SU-DHL-6 (cell line): Measurements from ENCODE around the gene PLEKHJ1.

ENCODE experiments used
- H2AFZ ChIP-seq: fragments of 200-600 bp; sonication (generic); 2 replicates; pipeline ENCODE4 v1.6.1; 2014; ENCODE audit warnings: low read depth, mild to moderate bottlenecking, moderate library complexity, mixed read lengths, antibody characterized with exemption, low read length; ENCODE audit not compliant: severe bottlenecking
- H3F3A ChIP-seq: fragments of 200-600 bp; shearing (Covaris generic); 2 replicates; pipeline ENCODE4 v1.6.0; 2016; ENCODE audit warnings: antibody characterized with exemption, mild to moderate bottlenecking; ENCODE audit not compliant: insufficient read depth
- H3K27ac ChIP-seq: fragments of 200-600 bp; sonication (generic); 2 replicates; pipeline ENCODE4 v1.5.1; 2016; ENCODE audit warnings: low read depth, mild to moderate bottlenecking, low read length, moderate library complexity, mixed read lengths
- H3K27me3 ChIP-seq: fragments of 200-600 bp; sonication (generic), shearing (Covaris generic); 2 replicates; pipeline ENCODE4 v1.6.0; 2014; ENCODE audit warnings: mild to moderate bottlenecking, low read length
- H3K36me3 ChIP-seq: fragments of 200-600 bp; sonication (generic); 2 replicates; pipeline ENCODE4 v1.6.1; 2014; ENCODE audit warnings: mild to moderate bottlenecking, low read length, mixed read lengths
- H3K4me2 ChIP-seq: fragments of 300-600, 200-600 bp; shearing (Covaris generic), sonication (generic); 2 replicates; pipeline ENCODE4 v1.6.0; 2014; ENCODE audit warnings: low read length, low read depth, mild to moderate bottlenecking; ENCODE audit not compliant: poor library complexity, severe bottlenecking
- H3K4me3 ChIP-seq: fragments of 200-600 bp; sonication (generic); 2 replicates; pipeline ENCODE4 v1.5.1; 2014; ENCODE audit warnings: antibody characterized with exemption, low read length, mild to moderate bottlenecking, mixed read lengths; ENCODE audit not compliant: insufficient read depth, poor library complexity, severe bottlenecking
- H3K79me2 ChIP-seq: fragments of 200-600 bp; sonication (generic); 2 replicates; pipeline ENCODE4 v1.6.1; 2014; ENCODE audit warnings: mild to moderate bottlenecking, low read length, moderate library complexity; ENCODE audit not compliant: insufficient read depth
- H3K9ac ChIP-seq: fragments of 200-600 bp; sonication (generic); 2 replicates; pipeline ENCODE4 v1.7.0; 2014; ENCODE audit warnings: mild to moderate bottlenecking, low read length
- H3K9me2 ChIP-seq: fragments of 200-600 bp; sonication (generic); replicated peaks from 2 replicates; pipeline ENCODE4 v1.6.1; 2014; ENCODE audit warnings: low read length; ENCODE audit not compliant: insufficient read depth
- H3K9me3 ChIP-seq: fragments of 200-600 bp; sonication (generic); 2 replicates; pipeline ENCODE4 v1.6.1; 2014; ENCODE audit warnings: low read length, mixed read lengths; ENCODE audit not compliant: insufficient read depth
- H4K20me1 ChIP-seq: fragments of 200-600 bp; sonication (generic); 2 replicates; pipeline ENCODE4 v1.6.1; 2014; ENCODE audit warnings: low read depth, mild to moderate bottlenecking, antibody characterized with exemption, low read length, moderate library complexity, mixed read lengths
- CTCF ChIP-seq: fragments of 200-600 bp; sonication (generic); IDR thresholded peaks from one replicate; pipeline ENCODE4 v1.5.1; 2017; ENCODE audit warnings: antibody characterized with exemption, mild to moderate bottlenecking, low read length, moderate library complexity; ENCODE audit not compliant: insufficient read depth, poor library complexity, severe bottlenecking
- EZH2phosphoT487 ChIP-seq: fragments of 200-600 bp; sonication (generic), shearing (Covaris generic); conservative IDR thresholded peaks from 2 replicates; pipeline ENCODE4 v1.6.1; 2018; ENCODE audit warnings: mild to moderate bottlenecking, antibody characterized with exemption, low read length, moderate library complexity, mixed read lengths

The PLEKHJ1 gene

GRCh38 chr19:2237051-2237868 lies 1.1 kb upstream of the PLEKHJ1 start:
- Histone ChIP-seq H2AFZ (peak overlapping the region; percentile 22), H3K9me2 (no peaks in the 10 kb centered on the region), H4K20me1 (peaks cover 8% of the 10 kb centered on the region; the same call in 1 of the 2 replicates), H3K27me3 (no peaks in the 10 kb centered on the region), H3K4me2 (peak overlapping the region; percentile 97), H3K27ac (peak overlapping the region; percentile 81), H3K79me2 (peaks cover 79% of the 10 kb centered on the region), H3K9me3 (no peaks in the 10 kb centered on the region), H3K4me3 (peak overlapping the region; percentile 90), H3F3A (peaks cover 17% of the 10 kb centered on the region; the same call in 1 of the 2 replicates), H3K9ac (peak overlapping the region; percentile 95), H3K36me3 (no peaks in the 10 kb centered on the region)
- TF ChIP-seq EZH2phosphoT487, result no peak

GRCh38 chr19:2236064-2236313 lies 140 bp downstream of the PLEKHJ1 start:
- no peaks in the 10 kb centered on the region for H3K9me3 ChIP-seq
- H3F3A ChIP-seq, result peaks cover 17% of the 10 kb centered on the region; the same call in 1 of the 2 replicates
- H3K4me3 ChIP-seq, result peak overlapping the region; percentile 90
- no peak overlapping the region for H2AFZ ChIP-seq
- H3K36me3 ChIP-seq, result no peaks in the 10 kb centered on the region
- H3K9ac ChIP-seq, result peak overlapping the region; percentile 95
- H3K27me3 ChIP-seq, result no peaks in the 10 kb centered on the region
- TF ChIP-seq CTCF (no peak), EZH2phosphoT487 (no peak)
- H3K9me2 ChIP-seq, result no peaks in the 10 kb centered on the region
- H4K20me1 ChIP-seq, result peaks cover 8% of the 10 kb centered on the region; the same call in 1 of the 2 replicates
- H3K27ac ChIP-seq, result peak overlapping the region; percentile 81
- H3K4me2 ChIP-seq, result peak overlapping the region; percentile 97
- peaks cover 67% of the 10 kb centered on the region for H3K79me2 ChIP-seq

GRCh38 chr19:2235381-2236063 lies 607 bp downstream of the PLEKHJ1 start:
- H3K4me2 ChIP-seq, result peak overlapping the region; percentile 97
- no peaks in the 10 kb centered on the region for H3K9me2 ChIP-seq
- H3K79me2 ChIP-seq, result peaks cover 62% of the 10 kb centered on the region
- no peak overlapping the region for H2AFZ ChIP-seq
- no peak for TF ChIP-seq CTCF
- no peak for TF ChIP-seq EZH2phosphoT487
- peak overlapping the region; percentile 95 for H3K9ac ChIP-seq
- no peaks in the 10 kb centered on the region for H3K36me3 ChIP-seq
- H3K4me3 ChIP-seq, result peak overlapping the region; percentile 90
- no peaks in the 10 kb centered on the region for H3K27me3 ChIP-seq
- H4K20me1 ChIP-seq, result 0 out of 2 replicates have a peak, but pooled peaks cover 8% of the 10 kb centered on the region
- H3F3A ChIP-seq, result peaks cover 17% of the 10 kb centered on the region; the same call in 1 of the 2 replicates
- no peaks in the 10 kb centered on the region for H3K9me3 ChIP-seq
- peak overlapping the region; percentile 81 for H3K27ac ChIP-seq
